Transverse colon (tissue), 4 donors: ENCODE results near the gene CHRND. TPM values are rescaled to one million over a fixed set of nuclear protein-coding genes. Genes with fewer than 3 reads are reported as not detected.

Experiments used
- DNase-seq: peaks from one replicate; pipeline ENCODE4 v3.0.0-alpha.2; 2019
- H3K27ac ChIP-seq, 4 donors: fragments of 200-600 bp; sonication (generic); 2 replicates each; pipeline ENCODE4 v1.5.1; 2016 to 2018; ENCODE audit warnings: inconsistent platforms in 4 of 4
- H3K27me3 ChIP-seq: fragments of 200-600 bp; sonication (generic); 2 replicates; pipeline ENCODE4 v1.5.1; 2017; ENCODE audit warnings: inconsistent platforms
- H3K36me3 ChIP-seq, 4 donors: fragments of 200-600 bp; sonication (generic); 2 replicates each; pipeline ENCODE4 v1.5.1; 2017 to 2019; ENCODE audit warnings: inconsistent platforms in 4 of 4
- H3K4me1 ChIP-seq, 4 donors: fragments of 200-600 bp; sonication (generic); 2 replicates each; pipeline ENCODE4 v1.5.1; 2017 to 2020; ENCODE audit warnings: inconsistent platforms in 4 of 4
- H3K4me3 ChIP-seq, 4 donors: fragments of 200-600 bp; sonication (generic); 1 replicate in 1 of 4; 2 replicates in 3 of 4; pipeline versions ENCODE4 v1.5.1 to v1.6.1; 2017 to 2019; ENCODE audit warnings: inconsistent platforms in 4 of 4
- H3K9me3 ChIP-seq, 2 donors: fragments of 200-600 bp; sonication (generic); 2 replicates each; pipeline ENCODE4 v1.5.1; 2017 to 2019; ENCODE audit warnings: inconsistent platforms in 2 of 2
- CTCF ChIP-seq, 5 experiments: fragments of 200-600 bp in 3 of 5; fragments of 450-650 bp in 2 of 5; sonication (generic) in 3 of 5; IDR thresholded peaks; 1 replicate in 2 of 5; 2 replicates in 3 of 5; pipeline ENCODE4 v1.5.1; 2016 to 2017; ENCODE audit warnings: antibody characterized with exemption in 5 of 5, inconsistent platforms in 3 of 5, mild to moderate bottlenecking in 2 of 5, moderate library complexity in 1 of 5
- EP300 ChIP-seq: sonication (generic); formaldehyde crosslinking; IDR thresholded peaks from one replicate; pipeline ENCODE4 v1.6.1; 2017; ENCODE audit warnings: antibody characterized with exemption, low read depth
- POLR2A ChIP-seq: fragments of 450-650 bp; IDR thresholded peaks from one replicate; pipeline ENCODE4 v1.6.1; 2016; ENCODE audit warnings: antibody characterized with exemption, mild to moderate bottlenecking, moderate library complexity
- POLR2AphosphoS5 ChIP-seq, 3 donors: sonication (generic); formaldehyde crosslinking; IDR thresholded peaks; one replicate each; pipeline ENCODE4 v1.6.1; 2016; ENCODE audit warnings: antibody characterized with exemption in 3 of 3
- WGBS, 2 donors: methylation state at CpG; one replicate each; pipeline ENCODE4 v1.1.5; 2018; ENCODE audit warnings: low coverage in 1 of 2; 5-methylcytosine and 5-hydroxymethylcytosine counted together
- in situ Hi-C, 4 donors: fragments of 200-750 bp; cut with MboI; loops; one replicate each; pipeline versions ENCODE4 v1.15.0 to v1.15.1; 2017; ENCODE audit warnings: low sequenced_read_pairs in 3 of 4, low pct_ligation_motif_present in 1 of 4, low pct_unique_long_range_greater_than_20kb in 1 of 4
- intact Hi-C: fragments of 100-400 bp; cut with DNase I; formaldehyde crosslinking; loops from one replicate; pipeline ENCODE4 v1.15.1; 2023; ENCODE audit warnings: low total_unique reads
- total RNA-seq, 4 donors: library from RNA; depleted of rRNA; stranded (reverse); fragments of >200 nt; gene quantifications; one replicate each; pipeline ENCODE4 v1.1.0, GENCODE V29; 2016

The CHRND gene
- total RNA-seq, 4 donors from 2014 or later = not detected

- Histone ChIP-seq H3K9me3 (no peaks in the 10 kb centered on the region), H3K4me3 (no peak overlapping the region), H3K27me3 (peaks cover 42% of the 10 kb centered on the region), H3K4me1 (no peaks in the 10 kb centered on the region), H3K27ac (no peak overlapping the region), H3K36me3 (no peaks in the 10 kb centered on the region)
- in situ Hi-C loops = no loop called here
- intact Hi-C loops = no loop called here
- TF ChIP-seq POLR2AphosphoS5 (IDR thresholded peaks at IDR 0.05) (no peak), EP300 (no peak), CTCF (IDR thresholded peaks at IDR 0.05) (no peak), POLR2A (no peak)
- no peak for DNase-seq
- 43 to 44% methylated on average over 1 to 4 of the region's 4 CpGs for WGBS, 2 donors
Observed at GRCh38 chr2:232538671-232539070, 12.7 kb downstream of the CHRND start.

- in situ Hi-C loops = no loop called here
- no peaks in the 10 kb centered on the region for H3K4me1 ChIP-seq
- intact Hi-C loops = no loop called here
- DNase-seq = no peak
- peaks cover 42% of the 10 kb centered on the region for H3K27me3 ChIP-seq
- H3K36me3 ChIP-seq = no peaks in the 10 kb centered on the region
- no peak within 1 kb of the TSS for H3K4me3 ChIP-seq
- H3K9me3 ChIP-seq = no peaks in the 10 kb centered on the region
- TF ChIP-seq EP300 (no peak), CTCF (IDR thresholded peaks at IDR 0.05) (no peak), POLR2A (no peak), POLR2AphosphoS5 (IDR thresholded peaks at IDR 0.05) (no peak)
- H3K27ac ChIP-seq = no peak within 1 kb of the TSS
- WGBS, 2 donors = 40 to 58% methylated on average over 1 to 23 of the region's 23 CpGs
Observed at GRCh38 chr2:232539298-232540231, 13.6 kb downstream of the CHRND start, which contains the start of gene CHRNG. CHRNG (plus strand) TSS chr2:232539692; CDS start chr2:232539748, 56 bp downstream.

DNA sequence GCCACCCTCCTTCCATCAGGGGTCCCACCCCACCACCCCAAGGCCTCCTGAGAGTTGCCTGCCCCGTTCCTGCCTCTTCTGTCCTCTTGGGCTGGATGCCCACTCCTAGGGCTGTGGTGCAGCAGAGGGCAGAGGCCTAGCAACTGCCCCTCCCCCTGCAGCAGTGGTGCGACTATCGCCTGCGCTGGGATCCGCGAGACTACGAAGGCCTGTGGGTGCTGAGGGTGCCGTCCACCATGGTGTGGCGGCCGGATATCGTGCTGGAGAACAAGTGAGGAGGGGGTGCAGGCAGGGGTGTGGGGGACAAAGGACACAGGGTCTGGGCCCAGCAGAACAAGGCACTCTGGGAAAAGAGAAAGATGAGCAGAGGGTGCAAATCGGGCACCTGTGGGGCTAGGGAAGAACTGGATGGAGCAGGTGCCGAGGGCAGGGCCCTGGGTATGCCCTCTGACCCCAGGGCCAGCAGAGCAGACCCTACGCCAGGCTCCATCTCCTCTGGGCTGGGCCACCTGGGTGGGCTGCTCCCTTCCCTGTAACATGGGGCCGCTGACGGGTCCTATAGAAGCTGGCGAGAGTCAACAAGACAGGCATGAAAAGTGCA is 14.6 kb downstream of the CHRND start:
- no peak for TF ChIP-seq EP300
- no peak for TF ChIP-seq CTCF (IDR thresholded peaks at IDR 0.05)
- TF ChIP-seq POLR2A = no peak
- no peak for TF ChIP-seq POLR2AphosphoS5 (IDR thresholded peaks at IDR 0.05)
- no peak overlapping the region for H3K27ac ChIP-seq
- no peaks in the 10 kb centered on the region for H3K9me3 ChIP-seq
- H3K4me3 ChIP-seq = no peak overlapping the region
- intact Hi-C loops (no loop called here), in situ Hi-C loops (no loop called here)
- H3K27me3 ChIP-seq = peaks cover 35% of the 10 kb centered on the region
- WGBS, 2 donors = 77% methylated on average over 17 of the region's 17 CpGs; no CpG with 5 or more reads in 1 of the 2 donors
- H3K36me3 ChIP-seq = no peaks in the 10 kb centered on the region
- no peaks in the 10 kb centered on the region for H3K4me1 ChIP-seq
- DNase-seq = no peak

- no peaks in the 10 kb centered on the region for H3K9me3 ChIP-seq
- DNase-seq = no peak
- 68 to 100% methylated on average over 1 to 19 of the region's 19 CpGs for WGBS, 2 donors
Observed at GRCh38 chr2:232541195-232541960, 15.4 kb downstream of the CHRND start.

More at GRCh38 chr2:232541195-232541960, 15.4 kb downstream of the CHRND start:
- no peak overlapping the region for H3K4me3 ChIP-seq
- H3K27ac ChIP-seq = no peak overlapping the region
- no peaks in the 10 kb centered on the region for H3K4me1 ChIP-seq
- intact Hi-C loops = no loop called here
- TF ChIP-seq POLR2A (no peak), EP300 (no peak), POLR2AphosphoS5 (IDR thresholded peaks at IDR 0.05) (no peak), CTCF (IDR thresholded peaks at IDR 0.05) (no peak)
- in situ Hi-C loops = no loop called here
- H3K27me3 ChIP-seq = peaks cover 35% of the 10 kb centered on the region
- no peaks in the 10 kb centered on the region for H3K36me3 ChIP-seq
